Transverse colon (tissue), 4 donors: ENCODE data around the gene ROCK2. TPM values are rescaled to one million over a fixed set of nuclear protein-coding genes. Genes with fewer than 3 reads are reported as not detected.

Experiments
- DNase-seq: peaks from one replicate; pipeline ENCODE4 v3.0.0-alpha.2; 2019
- H3K27ac ChIP-seq, 4 donors: fragments of 200-600 bp; sonication (generic); 2 replicates each; pipeline ENCODE4 v1.5.1; 2016 to 2018; ENCODE audit warnings: inconsistent platforms in 4 of 4
- H3K27me3 ChIP-seq: fragments of 200-600 bp; sonication (generic); 2 replicates; pipeline ENCODE4 v1.5.1; 2017; ENCODE audit warnings: inconsistent platforms
- H3K36me3 ChIP-seq, 4 donors: fragments of 200-600 bp; sonication (generic); 2 replicates each; pipeline ENCODE4 v1.5.1; 2017 to 2019; ENCODE audit warnings: inconsistent platforms in 4 of 4
- H3K4me1 ChIP-seq, 4 donors: fragments of 200-600 bp; sonication (generic); 2 replicates each; pipeline ENCODE4 v1.5.1; 2017 to 2020; ENCODE audit warnings: inconsistent platforms in 4 of 4
- H3K4me3 ChIP-seq, 4 donors: fragments of 200-600 bp; sonication (generic); 1 replicate in 1 of 4; 2 replicates in 3 of 4; pipeline versions ENCODE4 v1.5.1 to v1.6.1; 2017 to 2019; ENCODE audit warnings: inconsistent platforms in 4 of 4
- H3K9me3 ChIP-seq, 2 donors: fragments of 200-600 bp; sonication (generic); 2 replicates each; pipeline ENCODE4 v1.5.1; 2017 to 2019; ENCODE audit warnings: inconsistent platforms in 2 of 2
- CTCF ChIP-seq, 5 experiments: fragments of 200-600 bp in 3 of 5; fragments of 450-650 bp in 2 of 5; sonication (generic) in 3 of 5; IDR thresholded peaks; 1 replicate in 2 of 5; 2 replicates in 3 of 5; pipeline ENCODE4 v1.5.1; 2016 to 2017; ENCODE audit warnings: antibody characterized with exemption in 5 of 5, inconsistent platforms in 3 of 5, mild to moderate bottlenecking in 2 of 5, moderate library complexity in 1 of 5
- EP300 ChIP-seq: sonication (generic); formaldehyde crosslinking; IDR thresholded peaks from one replicate; pipeline ENCODE4 v1.6.1; 2017; ENCODE audit warnings: antibody characterized with exemption, low read depth
- POLR2A ChIP-seq: fragments of 450-650 bp; IDR thresholded peaks from one replicate; pipeline ENCODE4 v1.6.1; 2016; ENCODE audit warnings: antibody characterized with exemption, mild to moderate bottlenecking, moderate library complexity
- POLR2AphosphoS5 ChIP-seq, 3 donors: sonication (generic); formaldehyde crosslinking; IDR thresholded peaks; one replicate each; pipeline ENCODE4 v1.6.1; 2016; ENCODE audit warnings: antibody characterized with exemption in 3 of 3
- WGBS, 2 donors: methylation state at CpG; one replicate each; pipeline ENCODE4 v1.1.5; 2018; ENCODE audit warnings: low coverage in 1 of 2; 5-methylcytosine and 5-hydroxymethylcytosine counted together
- in situ Hi-C, 4 donors: fragments of 200-750 bp; cut with MboI; loops; one replicate each; pipeline versions ENCODE4 v1.15.0 to v1.15.1; 2017; ENCODE audit warnings: low sequenced_read_pairs in 3 of 4, low pct_ligation_motif_present in 1 of 4, low pct_unique_long_range_greater_than_20kb in 1 of 4
- intact Hi-C: fragments of 100-400 bp; cut with DNase I; formaldehyde crosslinking; loops from one replicate; pipeline ENCODE4 v1.15.1; 2023; ENCODE audit warnings: low total_unique reads
- total RNA-seq, 4 donors: library from RNA; depleted of rRNA; stranded (reverse); fragments of >200 nt; gene quantifications; one replicate each; pipeline ENCODE4 v1.1.0, GENCODE V29; 2016

ROCK2 gene
- total RNA-seq, 4 donors from 2014 or later = 53.9 to 93.0 (median 74.7) TPM

GRCh38 chr2:11182951-11183350 is 161.5 kb downstream of the ROCK2 start:
- Histone ChIP-seq H3K4me1 (no peaks in the 10 kb centered on the region), H3K4me3 (no peak overlapping the region), H3K9me3 (no peaks in the 10 kb centered on the region), H3K27ac (no peak overlapping the region), H3K27me3 (no peaks in the 10 kb centered on the region), H3K36me3 (peaks cover 0 to 29% (median 11%) of the 10 kb centered on the region in 4 donors)
- no peak for TF ChIP-seq POLR2A
- TF ChIP-seq CTCF (IDR thresholded peaks at IDR 0.05) = no peak
- TF ChIP-seq POLR2AphosphoS5 (IDR thresholded peaks at IDR 0.05) = no peak
- no peak for TF ChIP-seq EP300
- intact Hi-C loops (no loop called here), in situ Hi-C loops (no loop called here)
- DNase-seq = no peak
- 98 to 100% methylated on average over 2 of the region's 2 CpGs for WGBS, 2 donors

DNA sequence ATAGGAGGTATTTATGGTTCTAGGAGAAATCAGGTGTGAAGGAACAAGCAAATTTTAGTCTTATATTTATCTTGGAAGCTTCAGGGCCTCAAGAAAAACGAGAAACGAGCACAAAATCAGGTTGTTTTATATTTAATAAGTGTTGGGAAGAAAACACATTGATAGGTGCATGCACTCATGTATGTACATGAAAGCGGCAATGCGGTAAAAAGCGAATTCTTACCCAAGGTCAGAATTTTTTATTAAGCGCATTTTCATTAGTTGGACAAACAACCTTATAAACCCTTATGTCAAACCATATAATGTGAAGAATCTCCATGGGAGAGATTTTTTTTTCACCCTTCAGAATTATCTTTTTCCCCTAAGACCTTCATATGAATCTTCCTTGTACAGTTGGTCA is 163.8 kb downstream of the ROCK2 start:
- DNase-seq = no peak
- Histone ChIP-seq H3K36me3 (peaks cover 0 to 29% (median 11%) of the 10 kb centered on the region in 4 donors), H3K27me3 (no peaks in the 10 kb centered on the region), H3K27ac (no peak overlapping the region), H3K4me3 (no peak overlapping the region), H3K4me1 (no peaks in the 10 kb centered on the region), H3K9me3 (no peaks in the 10 kb centered on the region)
- WGBS, 2 donors = 86 to 88% methylated on average over 6 of the region's 6 CpGs
- in situ Hi-C loops = no loop called here
- intact Hi-C loops = no loop called here
- no peak for TF ChIP-seq EP300
- TF ChIP-seq POLR2A = no peak
- no peak for TF ChIP-seq POLR2AphosphoS5 (IDR thresholded peaks at IDR 0.05)
- TF ChIP-seq CTCF (IDR thresholded peaks at IDR 0.05) = no peak

GRCh38 chr2:11179899-11180298 is 164.5 kb downstream of the ROCK2 start:
- Histone ChIP-seq H3K4me1 (no peaks in the 10 kb centered on the region), H3K36me3 (peaks cover 0 to 23% (median 11%) of the 10 kb centered on the region in 4 donors), H3K4me3 (no peak overlapping the region), H3K27ac (no peak overlapping the region), H3K27me3 (no peaks in the 10 kb centered on the region), H3K9me3 (no peaks in the 10 kb centered on the region)
- in situ Hi-C loops (no loop called here), intact Hi-C loops (no loop called here)
- no peak for DNase-seq
- 92 to 100% methylated on average over 1 to 4 of the region's 4 CpGs for WGBS, 2 donors
- TF ChIP-seq POLR2AphosphoS5 (IDR thresholded peaks at IDR 0.05) = no peak
- TF ChIP-seq CTCF (IDR thresholded peaks at IDR 0.05) = no peak
- TF ChIP-seq EP300 = no peak
- TF ChIP-seq POLR2A = no peak

- H3K27ac ChIP-seq = no peak overlapping the region
- H3K4me1 ChIP-seq = no peaks in the 10 kb centered on the region
- intact Hi-C loops = no loop called here
- peaks cover 0 to 22% (median 9%) of the 10 kb centered on the region in 4 donors for H3K36me3 ChIP-seq
- TF ChIP-seq POLR2A (no peak), EP300 (no peak), CTCF (IDR thresholded peaks at IDR 0.05) (no peak), POLR2AphosphoS5 (IDR thresholded peaks at IDR 0.05) (no peak)
- no peaks in the 10 kb centered on the region for H3K27me3 ChIP-seq
- in situ Hi-C loops = no loop called here
- no peak for DNase-seq
- H3K9me3 ChIP-seq = no peaks in the 10 kb centered on the region
- H3K4me3 ChIP-seq = no peak overlapping the region
- WGBS, 2 donors = 80 to 90% methylated on average over 3 to 4 of the region's 4 CpGs
Observed at GRCh38 chr2:11179196-11179595, 165.2 kb downstream of the ROCK2 start.
